Subcutaneous adipose tissue (tissue), 4 donors: ENCODE data around the gene RALGPS2. TPM values are rescaled to one million over a fixed set of nuclear protein-coding genes. Genes with fewer than 3 reads are reported as not detected.

Experiments used
- total RNA-seq, 4 donors: library from RNA; depleted of rRNA; stranded (reverse); fragments of >200 nt; gene quantifications; one replicate each; pipeline ENCODE4 v1.1.0, GENCODE V29; 2016
- TF ChIP-seq, protein P1 (sequence below): fragments of 450-650 bp; IDR thresholded peaks from one replicate; pipeline ENCODE4 v1.5.1; 2016; ENCODE audit warnings: low read depth, mild to moderate bottlenecking, control low read depth, antibody characterized with exemption, moderate library complexity

RALGPS2 gene
- total RNA-seq, 4 donors from 2014 or later, result 11.7 to 14.8 (median 12.8) TPM

DNA sequence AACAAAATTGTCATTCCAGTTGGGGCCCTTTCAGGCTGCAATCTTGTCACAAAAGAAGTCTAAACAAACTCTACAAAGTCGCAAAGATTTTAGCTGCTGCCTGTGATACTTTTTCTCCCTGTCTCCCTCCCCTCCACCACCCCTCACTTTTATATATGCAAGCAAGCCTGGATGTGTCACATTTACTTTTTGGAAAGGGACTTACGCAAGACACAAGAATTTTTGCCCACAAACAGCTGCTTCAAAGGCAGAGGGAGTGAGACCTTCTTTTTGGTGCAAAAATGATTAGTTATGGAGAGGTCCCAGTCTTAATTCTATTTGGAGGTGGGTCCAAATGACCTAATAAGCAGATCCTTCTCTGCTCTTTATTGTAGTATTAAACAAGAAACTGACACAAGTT is 22.9 kb upstream of the RALGPS2 start:
- TF ChIP-seq, protein P1, sequence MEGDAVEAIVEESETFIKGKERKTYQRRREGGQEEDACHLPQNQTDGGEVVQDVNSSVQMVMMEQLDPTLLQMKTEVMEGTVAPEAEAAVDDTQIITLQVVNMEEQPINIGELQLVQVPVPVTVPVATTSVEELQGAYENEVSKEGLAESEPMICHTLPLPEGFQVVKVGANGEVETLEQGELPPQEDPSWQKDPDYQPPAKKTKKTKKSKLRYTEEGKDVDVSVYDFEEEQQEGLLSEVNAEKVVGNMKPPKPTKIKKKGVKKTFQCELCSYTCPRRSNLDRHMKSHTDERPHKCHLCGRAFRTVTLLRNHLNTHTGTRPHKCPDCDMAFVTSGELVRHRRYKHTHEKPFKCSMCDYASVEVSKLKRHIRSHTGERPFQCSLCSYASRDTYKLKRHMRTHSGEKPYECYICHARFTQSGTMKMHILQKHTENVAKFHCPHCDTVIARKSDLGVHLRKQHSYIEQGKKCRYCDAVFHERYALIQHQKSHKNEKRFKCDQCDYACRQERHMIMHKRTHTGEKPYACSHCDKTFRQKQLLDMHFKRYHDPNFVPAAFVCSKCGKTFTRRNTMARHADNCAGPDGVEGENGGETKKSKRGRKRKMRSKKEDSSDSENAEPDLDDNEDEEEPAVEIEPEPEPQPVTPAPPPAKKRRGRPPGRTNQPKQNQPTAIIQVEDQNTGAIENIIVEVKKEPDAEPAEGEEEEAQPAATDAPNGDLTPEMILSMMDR, result no peak

DNA sequence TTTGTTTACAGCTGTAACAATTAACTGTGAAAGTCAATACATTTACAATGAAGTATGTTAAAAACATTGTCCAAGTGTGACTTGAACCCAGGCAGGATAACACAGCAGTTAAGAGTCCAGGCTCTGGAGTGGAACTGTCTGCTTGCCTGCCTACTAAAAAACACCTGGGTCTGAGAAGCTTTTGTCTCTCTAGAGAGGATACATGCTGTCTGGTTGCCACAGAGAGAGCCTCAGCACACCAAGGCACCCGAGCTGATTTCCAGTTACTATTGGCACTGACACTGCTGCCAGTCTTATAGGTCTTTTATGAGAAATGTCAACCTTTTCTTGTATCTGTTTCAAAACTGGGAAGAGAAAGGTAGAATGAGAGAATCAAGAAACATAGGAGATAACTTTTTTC is 20.2 kb upstream of the RALGPS2 start:
- TF ChIP-seq, protein P1, result no peak

DNA sequence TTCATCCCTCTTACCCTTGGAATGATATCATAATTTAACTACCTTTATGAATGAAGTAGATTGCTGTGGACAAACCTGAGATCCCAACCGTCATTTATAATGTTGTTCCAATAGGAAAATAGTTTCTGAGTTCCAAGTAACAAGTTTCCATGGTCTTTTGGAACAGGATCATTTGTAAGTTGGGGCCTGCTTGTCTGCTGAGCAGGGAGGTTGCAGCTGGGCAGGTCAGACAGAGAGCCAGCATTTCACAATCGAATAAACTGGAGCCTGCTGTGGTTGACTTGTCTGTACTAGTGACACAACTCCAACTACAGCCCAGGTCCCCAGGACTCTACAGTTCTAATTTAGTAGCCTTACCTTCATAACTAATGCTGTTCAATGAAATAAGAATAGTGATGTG is 18.6 kb upstream of the RALGPS2 start:
- TF ChIP-seq, protein P1, result no peak

DNA sequence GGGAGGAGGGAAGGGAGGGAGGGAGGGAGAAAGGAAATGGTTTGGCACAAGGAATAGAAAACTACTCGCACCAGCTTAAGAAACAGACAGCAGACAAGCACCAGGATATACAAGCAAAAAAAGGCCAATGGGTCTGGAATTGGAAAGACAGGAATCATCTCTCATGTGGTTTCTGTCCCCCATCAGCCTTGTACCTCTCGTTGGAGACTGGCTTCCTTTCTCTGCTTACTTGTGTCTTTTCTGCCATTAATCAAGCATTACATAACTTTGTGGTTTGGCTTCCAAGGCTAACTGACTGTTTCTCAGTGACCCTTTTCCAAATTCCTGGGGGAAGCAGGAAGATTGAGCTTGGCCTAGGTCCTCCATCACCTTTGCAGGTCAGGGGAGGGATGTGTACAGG is 11.8 kb upstream of the RALGPS2 start:
- TF ChIP-seq, protein P1, result no peak

DNA sequence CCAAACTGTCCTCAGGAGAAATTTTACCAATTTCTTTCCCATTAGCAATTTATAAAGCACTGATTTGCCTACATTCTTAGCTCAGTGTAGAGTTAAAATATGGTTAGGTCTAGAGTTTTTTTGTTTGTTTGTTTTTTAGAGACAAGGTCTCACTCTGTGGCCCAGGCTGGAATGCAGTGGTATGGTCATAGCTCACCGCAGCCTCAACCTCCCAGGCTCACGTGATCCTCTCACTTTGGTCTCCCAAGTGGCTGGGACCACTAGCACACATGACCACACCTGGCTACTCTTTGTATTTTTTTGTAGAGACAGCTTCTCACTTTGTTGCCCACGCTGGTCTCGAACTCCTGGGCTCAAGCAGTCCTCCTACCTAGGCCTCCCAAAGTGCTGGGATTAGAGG is 10.6 kb upstream of the RALGPS2 start:
- TF ChIP-seq, protein P1, result no peak

DNA sequence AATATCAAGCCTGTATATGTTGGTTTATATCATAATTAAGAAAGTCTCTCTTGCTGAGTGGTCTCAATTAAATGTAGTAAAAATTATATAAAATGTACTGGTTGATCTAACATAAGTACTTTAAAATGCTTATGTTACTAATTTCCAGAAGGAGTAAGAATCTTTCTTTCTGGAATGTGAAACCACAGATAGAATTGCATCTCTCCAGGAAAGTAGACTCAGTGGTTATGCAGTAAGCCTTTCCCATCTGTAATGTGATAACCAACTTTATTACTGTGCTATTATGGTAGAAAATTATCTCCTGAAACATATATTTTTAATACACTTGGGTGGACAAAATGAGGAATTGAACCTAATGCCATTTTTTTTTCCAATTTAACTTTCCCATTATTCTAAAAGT is 8.9 kb upstream of the RALGPS2 start:
- TF ChIP-seq, protein P1, result no peak

DNA sequence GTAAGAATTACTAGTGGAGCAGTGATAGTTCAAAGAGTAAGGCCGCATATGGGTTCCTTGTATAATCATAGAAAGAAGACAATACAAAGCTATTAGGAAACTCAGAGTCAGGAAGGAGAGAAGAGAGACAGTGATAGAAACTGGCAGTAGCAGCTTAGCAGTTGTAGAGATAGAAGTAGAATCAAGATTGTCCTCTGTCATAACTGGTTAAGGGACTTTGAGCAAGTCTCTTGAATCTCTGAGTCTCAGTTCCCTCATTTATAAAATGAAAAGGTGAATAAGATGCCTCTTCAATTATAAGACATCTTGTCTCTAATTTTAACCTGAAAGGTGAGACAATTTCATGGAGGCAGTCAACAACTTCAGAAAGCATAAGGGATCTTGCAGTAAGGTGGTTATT is 6.5 kb upstream of the RALGPS2 start:
- TF ChIP-seq, protein P1, result no peak
